Stimulated activated CD8-positive, alpha-beta memory T cell treated with anti-CD3 and anti-CD28 coated beads, Interleukin-4, amount 100 ng/mL, for 48 hours (primary cell): ENCODE results near the gene PRKCZ.

ENCODE experiments used
- DNase-seq: peaks from one replicate; pipeline ENCODE4 v3.0.0-alpha.2; 2020

PRKCZ gene

GRCh38 chr1:2046174-2046917, 3.9 kb upstream of the PRKCZ start:
- peak; percentile 77 for DNase-seq

GRCh38 chr1:2046953-2047748, 3.1 kb upstream of the PRKCZ start:
- no peak for DNase-seq

GRCh38 chr1:2047749-2048729, 2.2 kb upstream of the PRKCZ start:
- DNase-seq = no peak

- DNase-seq = peak; percentile 41
Observed at GRCh38 chr1:2049225-2049717, 940 bp upstream of the PRKCZ start.

GRCh38 chr1:2050461-2050792, 216 bp downstream of the PRKCZ start:
- DNase-seq = no peak

GRCh38 chr1:2050793-2051682, 827 bp downstream of the PRKCZ start:
- peak; percentile 41 for DNase-seq

- no peak for DNase-seq
Observed at GRCh38 chr1:2052054-2052679, 2.0 kb downstream of the PRKCZ start.

GRCh38 chr1:2052756-2053155, 2.5 kb downstream of the PRKCZ start:
- no peak for DNase-seq

GRCh38 chr1:2053217-2053616, 3.0 kb downstream of the PRKCZ start:
- DNase-seq = no peak

GRCh38 chr1:2053784-2054376, 3.7 kb downstream of the PRKCZ start:
- DNase-seq = no peak

GRCh38 chr1:2054560-2054959, 4.3 kb downstream of the PRKCZ start:
- DNase-seq = no peak

GRCh38 chr1:2055911-2056575, 5.8 kb downstream of the PRKCZ start:
- no peak for DNase-seq

GRCh38 chr1:2056955-2057590, 6.9 kb downstream of the PRKCZ start:
- no peak for DNase-seq

- no peak for DNase-seq
Observed at GRCh38 chr1:2059290-2059953, 9.2 kb downstream of the PRKCZ start.

GRCh38 chr1:2060072-2060471, 9.9 kb downstream of the PRKCZ start:
- no peak for DNase-seq

- DNase-seq = no peak
Observed at GRCh38 chr1:2060535-2060934, 10.3 kb downstream of the PRKCZ start.

- no peak for DNase-seq
Observed at GRCh38 chr1:2061065-2061778, 11.0 kb downstream of the PRKCZ start.

GRCh38 chr1:2065699-2066098, 15.5 kb downstream of the PRKCZ start:
- no peak for DNase-seq

- no peak for DNase-seq
Observed at GRCh38 chr1:2067393-2067792, 17.2 kb downstream of the PRKCZ start.
